Suppressor macrophage (primary cell): ENCODE measurements around the gene RAPGEF4.
"Not testable (repeated sequence)": the region's sequence is repeated elsewhere in the genome, so short reads cannot be mapped to it uniquely, and the experiment has no call there.

Experiments
- DNase-seq, 4 experiments: peaks; one replicate each; pipeline ENCODE4 v3.0.0-alpha.2; 2020 to 2022

The RAPGEF4 gene

DNA sequence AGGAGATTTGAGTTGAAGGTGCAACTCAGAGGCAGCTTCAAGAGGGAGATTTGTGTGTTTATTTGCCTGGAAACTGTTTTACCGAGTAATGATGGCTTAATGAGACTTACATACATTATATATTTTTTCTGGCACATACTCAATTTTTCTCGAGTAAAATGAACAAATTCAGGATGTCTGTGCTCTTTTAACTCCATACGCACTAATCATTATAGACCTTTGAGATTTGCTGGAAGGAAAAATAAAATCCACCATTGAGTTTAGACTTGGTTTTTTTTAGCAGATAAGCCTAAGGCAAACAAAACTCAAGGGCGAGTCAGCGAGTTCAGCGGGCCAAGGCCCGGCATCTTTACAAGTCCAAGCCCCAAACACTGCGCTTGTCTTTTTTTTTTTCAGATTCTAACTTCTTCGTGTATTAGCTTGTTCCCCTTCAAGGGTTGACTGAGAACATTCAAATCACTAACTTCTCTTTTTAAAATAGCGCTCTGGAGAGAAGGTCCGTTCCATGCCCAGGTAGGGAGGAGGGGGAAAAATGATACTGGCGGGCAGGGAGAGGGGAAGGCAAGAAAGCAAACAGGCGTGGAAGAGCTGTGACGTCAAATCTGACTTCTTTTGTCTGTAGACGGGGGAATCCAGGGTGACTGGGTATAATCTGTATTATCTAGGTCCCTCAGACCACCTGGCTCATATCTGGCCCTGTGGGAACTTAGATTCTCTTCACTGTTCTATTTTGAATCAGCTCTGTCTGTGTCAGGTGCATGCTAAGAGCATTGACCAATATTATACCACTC, 267.3 kb downstream of the RAPGEF4 start:
- DNase-seq: no peak

DNA sequence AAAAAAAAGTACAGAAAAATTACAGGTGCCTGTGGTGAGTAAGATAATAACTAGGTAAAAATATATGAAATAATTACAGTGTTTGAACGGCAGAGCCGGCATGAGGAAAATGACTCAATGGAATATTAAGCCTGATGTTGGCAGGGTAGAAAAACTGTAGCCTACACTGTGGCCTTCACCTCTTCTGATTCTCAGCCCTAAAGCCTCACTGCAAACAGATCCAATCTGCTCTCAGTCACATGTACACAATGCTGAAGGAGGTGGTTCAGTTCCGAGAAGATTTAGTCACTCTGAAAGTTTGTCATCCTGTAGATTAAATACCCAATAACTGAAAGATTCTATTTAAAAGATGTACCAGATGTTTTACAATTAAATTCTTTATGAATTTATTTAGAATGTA, 273.1 kb downstream of the RAPGEF4 start:
- no peak for DNase-seq

DNA sequence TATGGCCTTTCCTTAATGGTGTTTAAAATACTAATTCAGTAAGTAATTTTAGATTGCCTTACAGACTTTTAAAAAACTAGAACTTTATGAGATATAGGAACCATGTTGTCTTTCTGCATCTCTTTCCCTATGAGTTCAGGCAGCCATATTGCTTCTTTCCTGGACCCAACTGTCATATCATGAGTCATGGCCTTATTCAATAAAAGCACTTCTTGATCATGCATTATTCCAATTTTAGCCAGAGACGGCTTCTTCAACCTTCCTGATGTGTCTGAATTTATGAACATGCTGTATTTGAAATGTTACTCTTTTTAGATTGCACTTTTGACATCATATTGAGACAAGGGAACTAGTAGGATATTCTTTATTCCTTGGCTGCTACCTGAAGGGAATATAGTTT, 274.6 kb downstream of the RAPGEF4 start:
- no peak for DNase-seq

DNA sequence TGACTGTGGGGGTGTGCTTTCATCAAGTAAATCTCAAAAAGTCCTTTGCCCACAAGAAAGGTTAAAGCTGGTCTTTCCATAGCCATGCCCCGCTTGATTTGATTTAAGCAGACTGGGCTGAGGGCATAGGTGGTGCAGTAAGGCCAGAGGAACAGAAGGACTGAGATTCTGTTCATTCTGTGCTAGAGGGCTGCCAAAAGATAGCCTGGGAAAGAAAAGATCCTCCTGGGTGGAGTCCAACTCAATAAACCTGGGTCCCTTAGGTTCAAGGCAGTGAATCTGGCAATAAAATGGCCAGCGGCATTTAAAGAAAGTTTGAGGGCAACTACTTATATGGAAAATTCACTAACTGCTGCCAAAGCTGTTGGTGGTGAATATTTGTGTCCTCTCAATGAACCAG, 280.8 kb downstream of the RAPGEF4 start:
- no peak for DNase-seq

DNA sequence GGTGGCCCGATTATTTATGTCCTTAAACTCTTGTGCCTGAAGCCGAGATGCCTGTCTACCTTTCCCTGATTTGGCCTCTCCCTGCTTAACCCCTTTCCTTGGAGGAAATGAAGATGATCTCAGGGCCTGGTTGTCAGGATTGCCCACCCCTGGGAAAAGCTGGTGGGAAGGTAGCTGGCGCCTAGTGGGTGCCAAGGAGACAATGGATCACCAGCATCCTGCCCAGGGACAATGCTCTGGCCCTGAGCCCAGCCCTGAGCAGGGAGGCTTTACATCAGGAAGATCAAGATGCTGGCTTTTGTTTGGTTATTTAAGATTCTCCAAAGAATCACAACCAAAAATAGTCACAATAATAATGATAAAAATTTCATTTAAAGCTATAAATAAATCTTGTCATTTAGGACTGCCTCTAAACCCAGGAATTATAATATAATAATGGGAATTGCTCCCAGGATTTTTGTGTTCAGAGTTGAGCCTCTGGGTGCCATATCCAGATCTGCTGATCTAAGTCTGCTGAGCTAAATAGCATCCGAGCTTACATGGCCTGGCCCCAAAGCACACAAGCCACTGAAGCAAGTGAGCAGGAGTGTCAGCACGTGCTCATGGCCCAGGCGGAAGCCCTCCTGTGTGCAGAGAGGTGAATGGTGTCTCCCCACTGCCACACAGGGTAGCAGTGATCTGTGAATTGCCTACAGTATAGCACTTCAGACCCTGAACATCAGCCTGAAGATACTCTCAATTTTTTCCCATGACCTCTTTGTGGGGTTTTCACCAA, 282.2 kb downstream of the RAPGEF4 start:
- DNase-seq: no peak

DNA sequence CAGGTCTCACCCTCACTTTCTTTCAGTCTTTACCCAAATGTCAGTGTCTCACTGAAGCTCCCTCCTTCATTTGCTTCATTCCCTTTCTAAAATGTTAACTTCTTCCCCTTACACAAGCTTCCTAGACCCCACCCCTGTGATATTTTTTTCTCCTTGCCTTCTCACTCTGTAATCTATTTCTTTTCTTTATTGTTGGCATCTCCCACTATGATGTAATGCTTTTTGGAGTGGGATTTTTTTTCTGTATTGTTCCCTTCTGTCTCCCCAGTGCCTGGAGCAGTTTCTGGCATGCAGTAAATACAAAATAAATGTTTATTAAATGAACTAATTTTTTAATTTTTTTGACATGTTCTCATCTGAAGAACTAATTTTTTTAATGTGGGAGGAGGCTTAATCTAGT, 284.1 kb downstream of the RAPGEF4 start:
- DNase-seq: no peak

DNA sequence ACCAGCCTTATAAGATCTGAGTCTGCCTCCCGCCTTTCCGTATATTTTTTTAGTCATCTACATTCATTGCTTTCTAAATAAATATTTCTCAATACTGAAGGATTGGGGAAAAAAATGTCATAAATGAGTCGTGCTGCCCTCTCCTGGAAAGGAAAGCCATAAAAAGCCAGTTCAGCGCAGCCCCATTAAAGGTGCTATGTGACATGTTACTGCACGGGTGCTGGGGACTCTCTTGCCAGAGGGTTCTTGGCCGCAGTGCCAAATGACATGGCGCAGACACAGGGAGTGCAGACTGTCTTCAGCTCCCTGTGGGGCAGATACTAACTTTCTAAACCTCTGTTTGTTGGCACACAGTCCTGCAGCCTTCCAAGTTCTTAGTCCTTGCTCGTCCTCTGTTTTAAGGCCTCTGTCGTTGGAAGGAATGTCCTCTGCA, 286.3 kb downstream of the RAPGEF4 start:
- peak in 3 of 4 experiments; percentile 26 to 40 (median 40) for DNase-seq

DNA sequence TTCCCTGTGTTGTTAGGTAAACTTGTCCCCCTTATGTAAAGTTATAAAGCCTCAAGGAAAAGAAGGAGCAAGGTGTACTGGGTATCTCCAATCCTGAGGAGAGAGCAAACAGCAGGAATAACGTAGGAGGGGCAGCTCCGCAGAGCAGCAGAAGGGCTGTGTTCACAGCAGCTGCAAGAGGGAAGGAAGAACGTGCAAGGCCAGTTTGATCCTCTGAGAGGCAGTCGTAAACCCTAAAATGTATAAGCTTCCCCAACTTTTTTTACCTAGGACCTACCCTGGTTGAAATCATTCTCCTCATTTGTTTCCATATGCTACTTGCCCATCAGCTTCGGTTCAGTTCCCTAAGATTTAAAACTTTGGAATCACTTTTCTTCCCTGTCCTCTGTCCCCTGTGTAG, 288.1 kb downstream of the RAPGEF4 start:
- DNase-seq: no peak

DNA sequence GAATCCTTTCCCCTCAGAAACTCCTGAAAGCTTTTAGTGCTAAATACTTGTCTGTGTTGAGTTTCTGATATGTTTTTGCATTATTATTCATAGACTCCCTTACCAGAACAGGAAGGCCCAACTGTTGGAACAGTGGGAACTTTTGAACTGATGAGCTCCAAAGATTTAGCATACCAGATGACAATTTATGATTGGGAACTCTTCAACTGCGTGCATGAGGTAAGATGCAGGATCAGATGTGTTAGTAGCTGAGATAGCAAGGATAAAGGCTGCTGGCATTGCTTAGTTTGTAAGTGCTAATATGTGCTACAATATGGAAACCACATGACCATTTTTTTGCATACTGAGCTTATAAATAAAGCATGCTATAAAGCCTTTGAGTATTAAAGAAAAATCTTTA, 290.8 kb downstream of the RAPGEF4 start:
- DNase-seq: no peak

DNA sequence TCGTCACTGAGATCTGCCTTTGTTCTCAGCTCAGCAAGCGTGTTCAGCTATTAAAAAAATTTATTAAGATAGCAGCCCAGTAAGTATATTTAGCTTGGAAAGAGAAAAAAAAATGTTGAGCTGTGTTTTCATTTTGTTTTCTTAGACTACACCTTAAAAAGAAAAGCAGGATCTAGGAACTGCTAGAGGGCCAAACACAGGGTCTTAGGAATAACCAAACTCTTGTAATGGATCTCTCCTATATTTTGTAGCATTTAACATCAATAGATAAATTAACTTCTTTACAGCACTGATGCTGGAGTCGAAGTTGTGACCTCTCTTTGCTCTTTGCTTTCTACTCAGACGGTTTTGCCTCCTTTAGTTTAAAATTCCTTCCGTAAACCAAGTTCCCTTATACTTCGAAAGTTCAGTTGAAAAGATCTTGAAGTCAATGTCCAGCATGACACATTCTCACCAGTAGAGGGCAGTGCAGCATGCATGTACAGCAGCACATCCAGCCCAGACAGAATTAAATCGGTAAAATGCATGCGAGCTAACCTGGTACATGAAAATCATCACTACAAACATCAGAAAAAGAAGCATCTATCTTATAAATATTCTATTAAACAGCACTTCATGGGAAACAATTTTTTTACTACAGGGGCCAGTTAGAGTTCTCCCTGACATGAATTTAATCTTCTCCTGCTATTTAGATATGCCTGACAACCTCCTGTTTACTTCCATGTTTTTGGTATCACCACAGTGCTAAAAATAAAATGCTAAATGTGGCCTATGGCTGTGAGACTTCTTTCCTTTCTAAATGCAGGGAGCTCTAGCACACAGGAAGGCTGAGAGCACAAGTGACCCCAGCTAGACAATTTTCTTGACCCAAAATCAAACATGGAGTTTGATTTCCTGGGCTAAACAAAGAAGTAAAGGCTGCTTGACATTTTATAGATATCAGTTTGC, 291.8 kb downstream of the RAPGEF4 start:
- DNase-seq: peak; percentile 91 to 95 (median 92)

DNA sequence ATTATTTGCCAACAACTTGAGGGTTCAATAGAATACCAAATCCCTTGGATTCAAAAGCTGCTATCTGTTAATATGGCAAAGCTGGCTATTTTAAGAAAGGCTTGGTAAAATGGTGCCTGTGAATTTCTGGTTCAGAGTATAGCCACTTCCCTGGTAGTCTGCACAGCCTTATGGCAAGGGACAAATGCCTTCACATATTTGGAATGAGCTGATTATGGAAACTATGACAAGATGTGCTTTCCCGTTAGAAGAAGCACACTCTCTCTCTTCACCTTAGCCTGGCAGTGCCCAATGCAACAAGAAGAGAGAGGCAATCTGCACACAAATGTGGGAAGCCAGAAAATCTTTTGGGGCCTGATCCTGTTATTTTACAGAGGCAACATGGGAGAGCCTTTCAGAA, 292.5 kb downstream of the RAPGEF4 start:
- DNase-seq: no peak

DNA sequence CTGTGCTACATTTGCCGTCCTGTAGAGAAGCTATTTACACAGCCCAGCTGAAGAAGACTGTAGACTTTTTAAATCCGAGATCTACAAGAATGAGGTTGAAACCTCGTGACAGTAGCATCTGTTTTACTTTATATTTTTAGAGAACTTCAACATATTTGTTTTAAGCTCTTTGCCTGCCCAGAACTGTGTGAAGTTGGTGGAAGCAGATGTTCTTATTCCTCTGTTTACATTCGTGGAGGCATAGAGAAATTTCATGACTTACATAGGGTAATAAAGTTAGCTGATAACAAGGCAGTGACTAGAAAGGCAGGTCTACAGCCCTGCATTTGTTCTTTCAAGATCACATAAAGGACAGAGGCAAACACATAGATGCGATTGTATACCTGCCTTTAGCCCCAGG, 293.0 kb downstream of the RAPGEF4 start:
- no peak for DNase-seq

DNA sequence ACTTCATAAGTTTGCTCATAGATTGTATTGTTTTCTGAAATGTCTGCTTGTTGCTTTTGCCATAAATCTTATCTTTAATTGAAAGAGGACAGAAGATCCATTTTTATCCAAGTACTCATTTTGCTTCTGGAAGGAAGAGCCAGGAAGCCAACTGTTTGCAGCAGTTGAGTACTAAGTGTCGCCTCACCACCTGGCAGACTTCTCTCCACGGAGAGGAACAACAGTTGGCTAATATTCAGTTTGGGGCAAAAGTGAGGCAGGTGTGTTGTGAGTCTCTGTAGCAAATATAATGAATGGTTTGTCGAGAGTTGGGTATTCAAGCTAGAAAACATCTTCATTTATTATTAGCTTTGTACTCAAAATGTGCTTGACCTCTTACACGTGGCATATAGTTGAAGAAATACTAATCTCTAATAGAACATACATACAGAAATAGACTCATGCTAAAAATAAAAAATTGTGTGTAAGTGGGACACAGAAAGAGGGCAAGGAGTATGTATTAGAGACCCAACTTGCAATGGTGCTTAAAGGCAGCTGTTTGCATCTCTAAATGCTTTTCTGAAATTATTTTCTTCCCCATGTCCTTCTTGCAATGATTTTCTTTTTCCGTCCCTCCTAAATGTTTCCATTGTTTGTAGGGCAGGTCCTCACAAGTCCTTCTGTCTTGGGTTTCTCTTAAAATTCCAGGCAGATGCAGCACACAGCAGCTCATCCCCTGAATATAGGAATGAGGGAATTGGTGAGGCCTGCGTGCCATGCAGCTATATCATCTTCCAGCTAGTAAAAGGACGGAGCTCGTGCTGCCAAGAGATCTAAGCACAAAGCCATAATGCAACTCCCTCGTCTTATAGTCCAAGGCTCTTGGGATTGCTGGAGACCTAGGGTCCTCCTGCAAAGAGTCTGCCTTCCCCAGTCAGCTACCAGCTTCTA, 295.2 kb downstream of the RAPGEF4 start:
- DNase-seq: no peak

DNA sequence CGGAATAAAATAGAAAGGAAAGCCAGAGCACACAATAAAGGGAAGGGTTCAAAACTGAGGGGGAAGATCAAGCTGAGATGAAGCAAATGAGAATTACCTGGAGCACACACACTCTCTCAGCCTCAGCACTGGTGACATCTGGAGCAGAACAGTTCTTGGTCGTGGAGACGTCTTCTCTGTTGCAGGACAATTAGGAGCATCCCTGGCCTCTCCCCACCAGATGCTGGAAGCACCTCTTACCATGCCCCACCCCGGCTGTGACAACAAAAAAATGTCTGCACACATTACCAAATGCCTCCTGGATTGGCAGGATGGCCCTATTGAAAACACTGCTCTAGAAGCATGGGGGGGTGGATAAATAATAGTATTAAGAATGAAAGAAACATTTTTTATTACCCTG, 296.4 kb downstream of the RAPGEF4 start:
- DNase-seq: no peak

DNA sequence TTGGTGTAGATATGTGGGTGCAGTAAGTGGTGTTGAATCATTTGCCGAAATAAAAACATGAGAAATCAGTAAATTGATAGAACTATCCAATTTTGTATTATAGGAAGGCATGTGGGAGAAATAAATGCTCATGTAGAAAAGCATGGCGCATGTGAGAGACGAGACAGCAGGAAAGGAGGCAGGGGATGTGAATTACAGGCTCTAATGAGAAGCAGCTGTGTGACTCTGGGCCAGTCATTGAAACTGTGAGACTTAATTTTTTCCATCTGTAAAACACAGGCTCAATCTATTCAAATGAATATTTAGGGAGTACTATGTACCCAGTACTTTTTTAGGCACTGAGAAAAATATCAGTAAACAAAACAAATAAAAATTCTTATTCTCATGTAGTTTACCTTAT, 297.4 kb downstream of the RAPGEF4 start:
- DNase-seq: no peak

DNA sequence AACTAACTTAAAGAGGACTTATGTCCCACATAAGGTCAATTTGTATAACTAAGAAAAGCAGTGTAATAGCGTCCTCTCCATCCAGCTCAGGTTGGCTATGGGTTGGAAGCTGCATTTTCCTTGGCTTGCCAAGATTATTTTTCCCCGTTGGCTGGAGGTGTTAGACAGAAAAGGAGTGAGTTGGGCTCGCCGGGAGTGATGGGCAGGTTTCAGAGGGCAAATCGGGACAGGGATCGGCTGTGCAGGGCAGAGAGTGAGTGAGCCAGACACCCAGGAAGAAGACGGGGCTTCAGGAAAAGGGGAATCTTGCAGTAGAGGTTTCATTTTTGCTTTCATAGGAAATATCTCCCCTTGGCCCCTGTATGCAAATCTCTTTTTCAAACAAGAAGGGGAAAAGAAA, 298.5 kb downstream of the RAPGEF4 start:
- no peak for DNase-seq

DNA sequence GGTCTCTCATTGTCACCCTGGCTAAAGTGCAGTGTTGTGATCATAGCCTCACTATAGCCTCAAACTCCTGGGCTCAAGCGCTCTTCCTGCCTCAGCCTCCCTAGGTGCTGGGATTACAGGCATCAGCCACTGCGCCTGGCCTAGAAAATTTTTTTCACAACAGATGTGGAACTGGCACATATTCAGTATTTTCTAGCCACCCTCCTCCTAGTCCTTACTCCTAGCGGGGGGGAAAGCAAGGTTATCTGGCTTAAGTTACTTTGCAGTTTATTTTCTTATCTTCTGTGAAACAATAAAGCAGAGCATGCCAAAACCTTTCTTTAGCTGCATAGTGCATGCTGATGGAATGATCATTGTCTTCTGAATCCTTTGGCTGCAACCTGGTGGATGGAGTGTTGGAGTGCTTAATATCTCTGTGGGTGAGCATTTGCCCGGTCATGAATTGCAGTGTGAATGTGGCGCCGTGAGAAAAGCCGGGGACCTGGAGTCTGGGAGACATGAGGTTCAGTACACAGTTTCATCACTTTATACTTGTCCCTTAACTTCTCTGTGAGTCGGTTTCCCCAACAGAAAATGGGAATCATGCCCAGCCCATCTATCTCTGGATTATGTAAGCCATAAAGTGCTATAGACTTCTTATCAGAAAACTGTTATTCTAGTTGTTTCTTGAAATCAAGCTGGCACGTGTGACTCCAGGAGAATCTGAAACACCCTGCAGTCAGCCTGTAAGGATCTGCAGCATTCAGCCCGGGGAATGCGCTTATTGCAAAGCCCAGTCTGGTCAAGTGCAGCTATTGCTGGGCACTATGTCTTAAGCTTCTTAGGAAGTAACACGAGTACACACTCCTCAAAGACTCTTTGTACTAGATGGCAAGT, 301.8 kb downstream of the RAPGEF4 start:
- DNase-seq: no peak

DNA sequence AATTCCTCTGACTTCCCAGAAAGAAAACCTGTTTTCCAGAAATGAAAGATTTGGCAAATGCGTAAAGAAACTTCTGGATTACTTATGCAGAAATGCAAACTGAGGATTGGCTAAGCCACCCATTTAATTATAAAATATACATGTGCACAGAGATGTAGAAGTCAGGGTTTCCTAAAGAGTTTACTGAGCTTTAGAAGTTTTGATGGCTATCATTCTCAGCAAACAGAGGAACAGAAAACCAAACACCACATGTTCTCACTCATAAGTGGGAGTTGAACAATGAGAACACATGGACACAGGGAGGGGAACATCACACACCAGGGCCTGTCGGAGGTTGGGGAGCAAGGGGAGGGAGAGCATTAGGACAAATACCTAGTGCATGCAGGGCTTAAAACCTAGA, 302.6 kb downstream of the RAPGEF4 start:
- DNase-seq: not testable (repeated sequence)

DNA sequence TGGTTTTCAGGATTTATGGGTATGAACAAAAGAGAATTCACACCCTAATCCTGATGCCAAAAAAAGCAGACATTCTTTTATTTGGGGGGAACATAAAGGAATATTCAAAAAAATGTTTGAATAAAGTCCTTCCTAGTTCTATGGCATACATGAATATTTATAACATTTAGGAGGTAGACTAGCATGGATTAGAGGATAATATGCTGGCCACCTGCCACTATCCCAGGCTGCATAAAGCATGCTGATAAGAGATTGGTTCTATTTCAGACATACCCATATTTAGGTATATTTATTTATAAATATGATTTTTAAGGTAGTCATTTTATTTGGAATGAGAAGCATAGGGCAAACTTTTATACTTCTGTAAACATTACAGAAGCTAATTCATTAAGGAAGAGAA, 305.1 kb downstream of the RAPGEF4 start:
- no peak for DNase-seq

DNA sequence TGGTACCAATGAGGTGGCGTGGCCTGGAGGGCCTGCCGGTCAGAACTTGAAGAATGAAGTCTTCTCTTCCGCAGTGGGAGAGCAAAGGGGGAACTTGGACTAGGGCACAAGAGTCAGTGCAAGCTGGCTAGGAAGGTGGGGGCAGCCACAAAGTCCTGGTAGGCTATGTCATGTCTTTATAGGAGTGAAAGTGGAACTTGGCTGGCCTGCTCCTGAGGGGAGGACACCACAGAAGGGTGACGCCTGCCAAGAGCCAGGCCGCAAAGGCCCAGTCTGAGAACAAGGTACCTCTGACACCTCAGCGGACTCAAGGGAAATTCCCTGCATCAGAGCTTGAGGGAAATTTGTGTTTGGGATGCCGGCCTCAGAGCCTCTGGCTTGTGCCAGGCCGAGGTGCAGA, 307.8 kb downstream of the RAPGEF4 start:
- DNase-seq: peak; percentile 82 to 90 (median 89)
